Measurements from ENCODE around the gene UGGT1.

- TF ChIP-seq, protein P1, sequence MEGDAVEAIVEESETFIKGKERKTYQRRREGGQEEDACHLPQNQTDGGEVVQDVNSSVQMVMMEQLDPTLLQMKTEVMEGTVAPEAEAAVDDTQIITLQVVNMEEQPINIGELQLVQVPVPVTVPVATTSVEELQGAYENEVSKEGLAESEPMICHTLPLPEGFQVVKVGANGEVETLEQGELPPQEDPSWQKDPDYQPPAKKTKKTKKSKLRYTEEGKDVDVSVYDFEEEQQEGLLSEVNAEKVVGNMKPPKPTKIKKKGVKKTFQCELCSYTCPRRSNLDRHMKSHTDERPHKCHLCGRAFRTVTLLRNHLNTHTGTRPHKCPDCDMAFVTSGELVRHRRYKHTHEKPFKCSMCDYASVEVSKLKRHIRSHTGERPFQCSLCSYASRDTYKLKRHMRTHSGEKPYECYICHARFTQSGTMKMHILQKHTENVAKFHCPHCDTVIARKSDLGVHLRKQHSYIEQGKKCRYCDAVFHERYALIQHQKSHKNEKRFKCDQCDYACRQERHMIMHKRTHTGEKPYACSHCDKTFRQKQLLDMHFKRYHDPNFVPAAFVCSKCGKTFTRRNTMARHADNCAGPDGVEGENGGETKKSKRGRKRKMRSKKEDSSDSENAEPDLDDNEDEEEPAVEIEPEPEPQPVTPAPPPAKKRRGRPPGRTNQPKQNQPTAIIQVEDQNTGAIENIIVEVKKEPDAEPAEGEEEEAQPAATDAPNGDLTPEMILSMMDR (IDR thresholded peaks at IDR 0.05 in 2 of 3, conservative IDR thresholded peaks at IDR 0.05 in 1 of 3; ENCODE audit: borderline replicate concordance in 1 of 3, insufficient read depth in 1 of 3, low read depth in 2 of 3, low read length in 2 of 3), result no peak
- TF ChIP-seq POLR2A (IDR thresholded peaks at IDR 0.05; ENCODE audit: borderline replicate concordance, extremely low read depth, insufficient read depth, insufficient read length), result no peak
- no peak for TF ChIP-seq POLR2AphosphoS5 (IDR thresholded peaks at IDR 0.05; ENCODE audit: low read depth, low read length)
- no peak for TF ChIP-seq CBX3 (IDR thresholded peaks at IDR 0.05; ENCODE audit: low read depth)
- TF ChIP-seq JUND (IDR thresholded peaks at IDR 0.05), result no peak
- TF ChIP-seq ZNF274 (IDR thresholded peaks at IDR 0.05; ENCODE audit: low read depth, low read length), result no peak
- TF ChIP-seq EZH2 (IDR thresholded peaks at IDR 0.05), result no peak
- TF ChIP-seq SP1 (IDR thresholded peaks at IDR 0.05; ENCODE audit: low read depth), result no peak
- TF ChIP-seq SIN3A (IDR thresholded peaks at IDR 0.05; ENCODE audit: low read depth), result no peak
- no peak for TF ChIP-seq CEBPB (IDR thresholded peaks at IDR 0.05; ENCODE audit: low read depth)
- TF ChIP-seq, protein P2, sequence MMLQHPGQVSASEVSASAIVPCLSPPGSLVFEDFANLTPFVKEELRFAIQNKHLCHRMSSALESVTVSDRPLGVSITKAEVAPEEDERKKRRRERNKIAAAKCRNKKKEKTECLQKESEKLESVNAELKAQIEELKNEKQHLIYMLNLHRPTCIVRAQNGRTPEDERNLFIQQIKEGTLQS (IDR thresholded peaks at IDR 0.05), result no peak
- TF ChIP-seq FOSL1 (IDR thresholded peaks at IDR 0.05; ENCODE audit: low read depth), result no peak
- no peak for TF ChIP-seq RAD21 (IDR thresholded peaks at IDR 0.05; ENCODE audit: low read depth)
Measured at GRCh38 chr2:128154225-128154624, 63.2 kb downstream of the UGGT1 start.

All from HCT116 (cell line).